ENCODE data around the gene TMEM181.
"Not testable (repeated sequence)": the region's sequence is repeated elsewhere in the genome, so short reads cannot be mapped to it uniquely, and the experiment has no call there.

TMEM181 gene

DNA sequence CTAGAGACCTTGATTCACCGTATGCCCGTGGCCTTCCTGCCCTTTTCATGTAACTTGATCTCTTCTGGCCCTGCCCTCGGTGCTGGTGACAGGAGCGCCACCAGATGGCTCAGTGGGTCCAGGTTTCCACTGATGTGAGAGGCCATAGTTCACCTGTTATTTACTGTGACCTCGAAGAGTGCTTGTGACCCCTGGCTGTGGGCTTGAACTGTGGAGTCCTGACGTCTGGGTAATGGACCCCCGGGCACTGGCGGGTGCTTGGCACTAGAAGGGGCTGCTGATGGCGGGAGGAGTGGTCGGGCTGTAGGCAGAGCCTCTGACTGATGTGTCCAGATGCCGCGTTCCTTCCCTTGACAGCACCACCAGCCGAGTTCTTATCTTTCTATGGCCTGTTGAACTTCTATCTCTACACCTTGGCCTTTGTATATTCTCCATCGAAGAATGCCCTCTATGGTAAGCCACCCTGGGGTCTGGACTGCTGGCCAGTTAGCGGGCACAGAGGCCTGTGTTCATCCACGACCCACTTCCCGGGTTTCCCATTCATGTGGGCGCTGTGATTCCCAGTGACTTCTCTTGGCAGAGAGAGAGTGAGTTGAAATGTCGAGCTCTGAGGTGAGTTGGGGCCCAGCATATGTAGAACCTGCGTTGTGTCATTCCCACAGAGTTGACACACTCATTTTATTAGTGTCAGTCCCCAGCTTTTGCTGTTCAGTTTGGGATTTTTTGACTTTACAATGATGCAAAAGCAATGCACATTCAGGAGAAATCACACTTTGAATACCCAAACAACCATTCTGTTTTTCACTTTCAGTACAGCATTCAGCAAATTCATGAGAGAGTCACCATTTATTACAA, 69.7 kb downstream of the TMEM181 start:
- FAIRE-seq (no peak), DNase-seq (ENCODE audit: insufficient read length) (no peak)
- no peak for TF ChIP-seq POLR2AphosphoS5 (IDR thresholded peaks at IDR 0.05; ENCODE audit: low read depth, low read length)
- no peak for TF ChIP-seq POLR2A (IDR thresholded peaks at IDR 0.05; ENCODE audit: low read depth, low read length)
- TF ChIP-seq TAF1 (IDR thresholded peaks at IDR 0.05; ENCODE audit: borderline replicate concordance, low read depth, low read length): no peak

- TF ChIP-seq POLR2AphosphoS5 (IDR thresholded peaks at IDR 0.05; ENCODE audit: low read depth, low read length) (no peak), POLR2A (IDR thresholded peaks at IDR 0.05; ENCODE audit: low read depth, low read length) (no peak), TAF1 (IDR thresholded peaks at IDR 0.05; ENCODE audit: borderline replicate concordance, low read depth, low read length) (no peak)
- FAIRE-seq (no peak), DNase-seq (ENCODE audit: insufficient read length) (no peak)
Observed at GRCh38 chr6:158630938-158631616, 71.2 kb downstream of the TMEM181 start.

- DNase-seq (ENCODE audit: insufficient read length): no peak
- TF ChIP-seq POLR2AphosphoS5 (IDR thresholded peaks at IDR 0.05; ENCODE audit: low read depth, low read length) (no peak), POLR2A (IDR thresholded peaks at IDR 0.05; ENCODE audit: low read depth, low read length) (no peak), TAF1 (IDR thresholded peaks at IDR 0.05; ENCODE audit: borderline replicate concordance, low read depth, low read length) (no peak)
- FAIRE-seq: no peak
Observed at GRCh38 chr6:158631678-158632537, 72.0 kb downstream of the TMEM181 start.

GRCh38 chr6:158632538-158633119, 72.7 kb downstream of the TMEM181 start:
- not testable (repeated sequence) for DNase-seq (ENCODE audit: insufficient read length); FAIRE-seq

GRCh38 chr6:158633127-158633526, 73.2 kb downstream of the TMEM181 start:
- FAIRE-seq: no peak
- no peak for TF ChIP-seq TAF1 (IDR thresholded peaks at IDR 0.05; ENCODE audit: borderline replicate concordance, low read depth, low read length)
- TF ChIP-seq POLR2AphosphoS5 (IDR thresholded peaks at IDR 0.05; ENCODE audit: low read depth, low read length): no peak
- no peak for TF ChIP-seq POLR2A (IDR thresholded peaks at IDR 0.05; ENCODE audit: low read depth, low read length)
- DNase-seq (ENCODE audit: insufficient read length): no peak

DNA sequence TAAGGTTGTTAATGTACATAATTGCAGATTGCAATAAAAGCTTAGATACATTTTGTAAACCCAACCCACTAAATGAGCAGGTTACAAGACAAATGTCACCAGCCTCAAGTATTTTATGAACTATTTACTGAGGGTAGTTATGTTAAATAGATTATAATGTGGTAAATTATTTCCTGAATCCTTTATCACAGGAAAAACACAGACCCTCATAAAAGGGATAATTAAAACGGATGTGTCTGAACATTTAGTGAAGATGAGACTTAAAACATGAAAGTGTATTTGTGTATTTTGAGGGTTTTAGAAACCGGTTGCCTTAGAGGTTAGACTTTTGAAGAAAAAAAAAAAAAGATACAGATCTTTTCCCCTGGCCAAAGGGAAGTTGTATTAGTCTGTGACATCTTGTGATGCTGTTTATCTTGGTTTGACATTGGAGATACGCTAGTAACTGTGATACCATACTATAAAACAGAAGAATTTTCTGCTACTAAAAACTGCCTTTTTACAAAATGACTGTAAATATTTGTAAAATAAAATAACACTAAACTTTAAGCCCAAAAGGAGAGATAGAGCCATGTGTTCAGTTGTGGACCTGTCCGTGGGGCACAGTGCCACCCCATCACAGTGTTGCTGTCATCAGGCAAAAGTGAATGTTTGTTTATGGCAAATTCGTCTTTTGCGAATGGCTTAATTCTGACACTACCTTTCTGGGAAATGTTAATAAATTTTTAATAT, 75.0 kb downstream of the TMEM181 start:
- FAIRE-seq (no peak), DNase-seq (ENCODE audit: insufficient read length) (no peak)
- TF ChIP-seq TAF1 (IDR thresholded peaks at IDR 0.05; ENCODE audit: borderline replicate concordance, low read depth, low read length) (no peak), POLR2A (IDR thresholded peaks at IDR 0.05; ENCODE audit: low read depth, low read length) (no peak), POLR2AphosphoS5 (IDR thresholded peaks at IDR 0.05; ENCODE audit: low read depth, low read length) (no peak)

DNA sequence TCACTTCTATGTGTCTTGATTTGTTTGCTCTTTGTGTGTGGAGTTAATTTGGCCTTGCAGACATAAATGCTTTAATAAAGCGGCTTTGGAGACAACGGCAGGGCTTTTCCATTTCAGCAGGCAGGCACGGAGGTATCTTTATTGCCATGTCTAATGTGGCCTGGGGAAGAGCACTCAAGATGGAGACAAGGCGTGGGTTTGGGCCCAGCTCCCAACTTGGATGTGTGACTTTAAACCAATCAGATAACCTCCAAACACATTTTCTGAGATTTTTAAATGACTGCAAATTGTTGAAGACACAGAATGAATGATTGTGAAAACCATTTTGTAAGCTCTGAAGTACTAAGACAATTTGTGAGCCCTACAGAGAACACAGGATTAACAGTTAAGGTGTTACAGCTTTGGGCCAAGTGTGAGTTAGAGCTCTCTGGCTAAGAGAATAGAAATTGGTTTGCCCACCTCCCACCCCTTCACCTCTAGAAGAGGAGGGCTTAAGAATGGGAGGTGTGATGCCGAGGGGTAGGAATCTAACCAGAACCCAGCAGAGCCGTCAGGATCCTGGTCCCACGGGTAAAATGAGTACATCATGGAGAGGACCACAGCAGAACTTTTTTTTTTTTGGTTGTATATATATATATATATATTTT, 75.7 kb downstream of the TMEM181 start:
- TF ChIP-seq TAF1 (IDR thresholded peaks at IDR 0.05; ENCODE audit: borderline replicate concordance, low read depth, low read length) (no peak), POLR2A (IDR thresholded peaks at IDR 0.05; ENCODE audit: low read depth, low read length) (no peak), POLR2AphosphoS5 (IDR thresholded peaks at IDR 0.05; ENCODE audit: low read depth, low read length) (no peak)
- FAIRE-seq: no peak

DNA sequence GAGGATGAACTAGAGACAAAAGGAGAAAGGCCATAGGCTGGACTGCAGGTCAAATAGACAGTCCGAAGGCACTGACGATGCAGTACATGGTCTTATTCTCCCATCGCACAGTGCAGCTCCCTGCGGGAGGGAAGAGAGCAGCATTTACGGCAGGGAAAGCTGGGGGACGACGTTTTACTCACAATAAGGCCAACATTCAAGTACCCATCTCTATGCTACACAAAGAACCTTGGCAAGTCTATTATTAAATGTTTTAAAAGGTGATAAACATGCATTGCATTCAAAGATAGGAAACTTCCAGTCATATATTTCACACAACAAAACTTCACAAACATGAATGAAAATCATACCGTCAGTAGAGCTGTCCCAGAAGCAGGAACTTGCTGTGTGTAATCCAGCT, 76.9 kb downstream of the TMEM181 start:
- DNase-seq (ENCODE audit: insufficient read length) (no peak), FAIRE-seq (no peak)
- no peak for TF ChIP-seq POLR2A (IDR thresholded peaks at IDR 0.05; ENCODE audit: low read depth, low read length)
- TF ChIP-seq TAF1 (IDR thresholded peaks at IDR 0.05; ENCODE audit: borderline replicate concordance, low read depth, low read length): no peak
- TF ChIP-seq POLR2AphosphoS5 (IDR thresholded peaks at IDR 0.05; ENCODE audit: low read depth, low read length): no peak

More for the DNA sequence above, 75.7 kb downstream of the TMEM181 start:
- DNase-seq (ENCODE audit: insufficient read length): no peak

GRCh38 chr6:158638324-158638854, 78.5 kb downstream of the TMEM181 start:
- TF ChIP-seq POLR2A (IDR thresholded peaks at IDR 0.05; ENCODE audit: low read depth, low read length): no peak
- TF ChIP-seq TAF1 (IDR thresholded peaks at IDR 0.05; ENCODE audit: borderline replicate concordance, low read depth, low read length): no peak
- TF ChIP-seq POLR2AphosphoS5 (IDR thresholded peaks at IDR 0.05; ENCODE audit: low read depth, low read length): no peak
- no peak for FAIRE-seq
- DNase-seq (ENCODE audit: insufficient read length): no peak

DNA sequence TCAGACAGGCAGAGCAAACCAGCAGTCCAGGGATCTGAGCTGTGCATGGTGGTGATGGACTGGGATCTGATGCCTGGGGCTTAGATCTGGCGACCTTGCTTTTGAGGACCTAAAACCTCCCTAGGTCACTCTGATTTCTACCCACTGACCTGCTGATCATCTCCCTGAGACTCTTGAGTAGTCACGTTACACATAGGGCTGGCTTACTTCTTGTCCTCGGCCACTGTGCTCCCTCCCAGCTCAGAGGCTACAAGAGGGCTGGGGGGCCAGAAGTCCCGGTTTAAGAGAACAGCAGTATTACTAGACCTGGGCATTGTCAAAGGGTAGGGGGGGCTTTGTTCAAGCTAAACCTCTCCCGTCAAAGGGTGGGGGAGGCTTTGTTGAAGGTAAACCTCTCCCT, 79.2 kb downstream of the TMEM181 start:
- no peak for TF ChIP-seq POLR2AphosphoS5 (IDR thresholded peaks at IDR 0.05; ENCODE audit: low read depth, low read length)
- no peak for TF ChIP-seq TAF1 (IDR thresholded peaks at IDR 0.05; ENCODE audit: borderline replicate concordance, low read depth, low read length)
- no peak for TF ChIP-seq POLR2A (IDR thresholded peaks at IDR 0.05; ENCODE audit: low read depth, low read length)
- no peak for DNase-seq (ENCODE audit: insufficient read length)
- no peak for FAIRE-seq

Data from GM12892 (cell line).